ENCODE data around the gene PSMB3. TPM values are rescaled to one million over a fixed set of nuclear protein-coding genes. Genes with fewer than 3 reads are reported as not detected.

The PSMB3 gene
- total RNA-seq, 1 donor from 2014 or later: 288 TPM

DNA sequence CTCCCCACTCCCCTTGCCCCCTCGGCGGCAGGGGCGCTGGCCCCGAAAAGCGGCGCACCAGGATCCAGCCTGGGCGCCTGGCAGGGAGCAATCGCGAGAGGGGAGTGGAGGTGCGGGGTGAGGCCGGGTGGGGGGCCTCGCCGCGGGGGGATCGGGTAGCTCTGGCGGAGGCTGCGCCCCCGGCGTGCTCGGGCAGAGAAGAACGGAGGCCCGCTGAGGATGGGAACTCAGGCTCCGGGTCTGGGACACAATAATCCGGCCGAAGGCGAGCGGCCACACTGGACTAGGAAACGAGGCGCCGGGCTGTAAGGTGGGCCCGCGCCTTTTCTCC lies 3.7 kb upstream of the PSMB3 start:
- TF ChIP-seq, protein P1, sequence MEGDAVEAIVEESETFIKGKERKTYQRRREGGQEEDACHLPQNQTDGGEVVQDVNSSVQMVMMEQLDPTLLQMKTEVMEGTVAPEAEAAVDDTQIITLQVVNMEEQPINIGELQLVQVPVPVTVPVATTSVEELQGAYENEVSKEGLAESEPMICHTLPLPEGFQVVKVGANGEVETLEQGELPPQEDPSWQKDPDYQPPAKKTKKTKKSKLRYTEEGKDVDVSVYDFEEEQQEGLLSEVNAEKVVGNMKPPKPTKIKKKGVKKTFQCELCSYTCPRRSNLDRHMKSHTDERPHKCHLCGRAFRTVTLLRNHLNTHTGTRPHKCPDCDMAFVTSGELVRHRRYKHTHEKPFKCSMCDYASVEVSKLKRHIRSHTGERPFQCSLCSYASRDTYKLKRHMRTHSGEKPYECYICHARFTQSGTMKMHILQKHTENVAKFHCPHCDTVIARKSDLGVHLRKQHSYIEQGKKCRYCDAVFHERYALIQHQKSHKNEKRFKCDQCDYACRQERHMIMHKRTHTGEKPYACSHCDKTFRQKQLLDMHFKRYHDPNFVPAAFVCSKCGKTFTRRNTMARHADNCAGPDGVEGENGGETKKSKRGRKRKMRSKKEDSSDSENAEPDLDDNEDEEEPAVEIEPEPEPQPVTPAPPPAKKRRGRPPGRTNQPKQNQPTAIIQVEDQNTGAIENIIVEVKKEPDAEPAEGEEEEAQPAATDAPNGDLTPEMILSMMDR (IDR thresholded peaks at IDR 0.05; ENCODE audit: insufficient read depth, low read length, severe bottlenecking): no peak
- Histone ChIP-seq H3K4me3 (ENCODE audit: low read depth, low read length) (peak overlapping the region; percentile 89), H3K27me3 (ENCODE audit: control insufficient read depth, insufficient read depth, low read length) (no peaks in the 10 kb centered on the region), H3K36me3 (ENCODE audit: control insufficient read depth, insufficient read depth, low read length) (no peaks in the 10 kb centered on the region)
- FAIRE-seq (no peak), DNase-seq (ENCODE audit: low read depth) (no peak)

DNA sequence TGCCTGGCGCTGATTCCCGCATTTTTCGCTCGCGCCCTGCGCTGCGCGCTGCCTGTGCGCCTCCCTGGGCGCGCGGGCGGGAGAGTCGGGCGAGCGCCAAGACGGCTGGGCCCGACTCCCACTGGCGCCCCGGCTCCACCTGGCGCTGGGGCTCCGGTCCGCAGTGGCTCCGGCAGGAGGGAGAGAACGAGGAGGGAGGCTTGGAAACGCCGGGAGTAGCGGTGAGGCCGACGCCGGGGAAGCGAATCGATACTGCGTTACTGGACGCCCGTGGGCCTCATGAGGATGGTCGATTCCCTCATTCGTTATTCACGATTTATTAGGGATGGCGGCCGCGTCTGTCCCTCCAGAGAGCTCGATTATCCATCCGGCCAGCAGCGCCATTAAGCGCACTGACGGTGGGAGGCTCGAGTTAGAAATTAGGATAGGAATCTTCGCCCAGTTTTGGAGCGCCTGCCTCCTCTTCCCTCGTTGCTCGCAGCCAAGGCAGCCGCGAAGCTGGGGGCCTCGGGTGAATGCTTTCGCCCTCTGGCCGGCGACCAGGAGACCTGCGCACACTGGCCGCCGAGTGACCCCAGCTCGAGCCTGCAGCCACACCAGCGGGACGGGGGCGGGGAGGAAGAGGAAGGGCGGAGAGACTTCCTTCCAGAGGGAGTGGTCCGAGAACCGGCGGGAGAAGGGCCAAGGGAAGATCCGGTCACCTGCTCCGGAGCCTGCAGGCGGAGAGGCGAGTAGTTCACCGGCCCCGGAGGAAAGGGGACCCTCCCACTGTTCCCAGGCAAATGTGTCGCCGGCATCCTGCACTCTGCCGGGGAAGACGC lies 3.1 kb upstream of the PSMB3 start:
- no peaks in the 10 kb centered on the region for H3K27me3 ChIP-seq (ENCODE audit: control insufficient read depth, insufficient read depth, low read length)
- TF ChIP-seq, protein P1 (IDR thresholded peaks at IDR 0.05; ENCODE audit: insufficient read depth, low read length, severe bottlenecking): no peak
- DNase-seq (ENCODE audit: low read depth): no peak
- peaks cover 1% of the 10 kb centered on the region for H3K36me3 ChIP-seq (ENCODE audit: control insufficient read depth, insufficient read depth, low read length)
- no peak for FAIRE-seq
- peak overlapping the region; percentile 89 for H3K4me3 ChIP-seq (ENCODE audit: low read depth, low read length)

DNA sequence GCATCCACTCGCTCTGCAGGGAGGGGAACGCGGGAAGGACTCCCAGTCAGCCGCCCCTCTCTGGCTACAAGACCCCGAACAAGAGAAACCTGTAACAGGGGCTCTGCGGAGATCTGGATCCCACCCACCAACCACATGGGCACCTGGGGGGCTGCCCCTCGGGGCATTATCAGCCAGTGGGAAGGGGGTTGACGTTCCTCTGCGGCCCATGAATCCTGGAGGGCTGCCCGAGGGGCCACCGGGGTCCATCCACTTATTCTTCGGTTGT lies 2.6 kb upstream of the PSMB3 start:
- H3K27me3 ChIP-seq (ENCODE audit: control insufficient read depth, insufficient read depth, low read length): no peaks in the 10 kb centered on the region
- peaks cover 5% of the 10 kb centered on the region for H3K36me3 ChIP-seq (ENCODE audit: control insufficient read depth, insufficient read depth, low read length)
- H3K4me3 ChIP-seq (ENCODE audit: low read depth, low read length): peak overlapping the region; percentile 89
- TF ChIP-seq, protein P1 (IDR thresholded peaks at IDR 0.05; ENCODE audit: insufficient read depth, low read length, severe bottlenecking): no peak
- no peak for DNase-seq (ENCODE audit: low read depth)
- FAIRE-seq: no peak

DNA sequence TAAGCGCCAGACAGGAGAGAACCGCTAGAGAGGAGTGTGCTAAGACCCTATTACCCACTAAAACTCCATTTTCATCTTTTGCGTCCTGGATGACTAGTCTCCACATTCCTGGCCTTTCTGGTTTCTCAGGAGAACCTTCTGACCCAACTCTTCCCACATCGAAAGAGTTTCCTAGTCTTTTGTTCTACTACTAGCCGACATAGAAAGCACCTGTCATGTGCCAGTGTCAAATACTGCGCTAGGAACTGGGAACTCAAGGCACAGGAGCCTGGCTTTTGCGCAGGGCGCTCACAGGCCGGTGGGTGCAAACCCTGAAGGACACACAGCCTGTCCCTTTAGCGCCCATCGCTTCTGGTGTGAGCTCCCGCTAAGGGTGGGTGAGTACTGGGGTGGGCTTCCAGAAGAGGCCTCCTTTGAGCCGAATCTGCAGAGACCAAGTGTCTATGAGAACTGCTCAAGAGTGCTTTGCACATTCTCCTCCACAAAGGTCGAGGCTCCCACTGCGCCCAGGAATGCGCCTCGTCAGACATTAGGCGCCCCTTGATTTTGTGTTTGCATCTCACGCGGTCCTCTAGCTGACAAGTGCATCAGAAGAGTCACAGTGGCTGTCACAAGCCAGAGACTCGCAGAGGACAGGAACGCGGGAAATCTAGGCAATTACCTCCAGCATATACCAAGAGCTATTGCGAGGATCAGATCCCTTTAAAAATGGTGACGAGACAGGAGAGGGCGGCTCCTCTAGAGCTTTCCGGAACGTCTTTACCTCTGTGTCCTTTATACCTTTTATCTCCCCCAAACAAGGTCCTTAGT lies 2.0 kb upstream of the PSMB3 start:
- FAIRE-seq (no peak), DNase-seq (ENCODE audit: low read depth) (peak; percentile 32)
- TF ChIP-seq, protein P1 (IDR thresholded peaks at IDR 0.05; ENCODE audit: insufficient read depth, low read length, severe bottlenecking): no peak
- Histone ChIP-seq H3K4me3 (ENCODE audit: low read depth, low read length) (peak overlapping the region; percentile 89), H3K36me3 (ENCODE audit: control insufficient read depth, insufficient read depth, low read length) (peaks cover 6% of the 10 kb centered on the region), H3K27me3 (ENCODE audit: control insufficient read depth, insufficient read depth, low read length) (no peaks in the 10 kb centered on the region)

DNA sequence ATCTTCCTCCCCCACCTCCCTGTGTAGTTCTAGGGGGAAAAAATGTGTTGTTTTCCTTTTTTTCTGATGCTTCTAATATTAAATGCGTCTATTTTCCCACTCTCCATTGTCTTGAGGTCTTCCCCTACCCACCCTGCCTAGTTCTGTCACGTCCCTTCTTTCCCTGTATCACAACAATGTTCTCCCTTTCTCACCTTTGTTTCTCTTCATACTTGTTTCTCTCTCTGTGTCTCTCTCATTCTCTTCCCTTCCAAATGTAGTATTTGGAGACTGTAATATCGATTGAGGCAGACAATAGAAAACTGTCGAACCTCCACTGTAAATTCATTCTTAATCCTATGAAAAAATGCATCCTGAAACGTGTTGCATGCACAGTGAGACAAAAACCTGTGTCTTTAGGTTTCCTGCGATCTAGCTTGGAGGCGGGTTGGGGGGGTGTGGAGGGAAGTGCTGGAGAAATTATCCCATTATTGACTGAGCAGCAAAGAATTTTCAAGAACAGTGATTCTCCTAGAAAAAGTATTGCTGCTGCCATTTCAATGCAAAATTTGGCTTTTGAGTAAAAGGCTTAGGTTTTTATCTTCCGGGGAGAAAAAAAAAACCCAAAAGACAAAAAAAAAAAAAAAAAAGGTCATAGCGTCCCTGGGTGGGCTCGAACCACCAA lies 1.3 kb upstream of the PSMB3 start:
- H3K27me3 ChIP-seq (ENCODE audit: control insufficient read depth, insufficient read depth, low read length): no peaks in the 10 kb centered on the region
- H3K36me3 ChIP-seq (ENCODE audit: control insufficient read depth, insufficient read depth, low read length): peaks cover 9% of the 10 kb centered on the region
- TF ChIP-seq, protein P1 (IDR thresholded peaks at IDR 0.05; ENCODE audit: insufficient read depth, low read length, severe bottlenecking): no peak
- FAIRE-seq (no peak), DNase-seq (ENCODE audit: low read depth) (peak; percentile 30)
- peak overlapping the region; percentile 75 for H3K4me3 ChIP-seq (ENCODE audit: low read depth, low read length)
